ENCODE results near the gene SEMA3E. TPM values are rescaled to one million over a fixed set of nuclear protein-coding genes. Genes with fewer than 3 reads are reported as not detected.

The SEMA3E gene
- total and polyA plus RNA-seq, 9 of the 15 experiments (the other 6 are each of a cell fraction or from before 2014, with no cell fraction given): 0.01 to 1.4 (median 0.14) TPM; not detected in 2

GRCh38 chr7:83610649-83611304 lies 38.2 kb downstream of the SEMA3E start:
- 2% methylated on average over 4 of the region's 4 CpGs for WGBS (ENCODE audit: insufficient coverage, low coverage, missing lambda C conversion rate)
- Histone ChIP-seq H3K79me2 (ENCODE audit: control insufficient read depth, insufficient read depth, low read length) (no peaks in the 10 kb centered on the region), H3K9me1 (ENCODE audit: control insufficient read depth, insufficient read depth, low read length) (no peaks in the 10 kb centered on the region), H3K4me3 (no peak overlapping the region), H4K20me1 (replicated peaks; ENCODE audit: control insufficient read depth, insufficient read depth, low read length) (no peaks in the 10 kb centered on the region), H2AFZ (ENCODE audit: low read depth, low read length) (no peak overlapping the region), H3K9ac (ENCODE audit: insufficient read depth in 1 of 2, low read depth in 2 of 2, low read length in 2 of 2) (no peak overlapping the region), H3K9me3 (replicated peaks; ENCODE audit: control insufficient read depth, insufficient read depth, low read depth, low read length) (peaks cover 7% of the 10 kb centered on the region), H3K27me3 (ENCODE audit: control insufficient read depth in 2 of 2, insufficient read depth in 2 of 2, low read length in 2 of 2) (no peaks in the 10 kb centered on the region), H3K36me3 (ENCODE audit: control insufficient read depth, insufficient read depth, low read length) (no peaks in the 10 kb centered on the region), H3K4me2 (ENCODE audit: insufficient read depth, low read length) (no peak overlapping the region), H3K27ac (ENCODE audit: extremely low read depth, low read depth, low read length) (no peak overlapping the region), H3K4me1 (replicated peaks in 1 of 2; ENCODE audit: control insufficient read depth in 2 of 2, insufficient read depth in 2 of 2, low read length in 2 of 2) (no peaks in the 10 kb centered on the region)
- intact Hi-C loops (cut with micrococcal nuclease) (no loop called here), in situ Hi-C loops (cut with MboI) (no loop called here)
- BruUV-seq (replicated peaks): no TSS peak
- FAIRE-seq: no peak
- no peak for DNase-seq (ENCODE audit: extremely low read depth in 1 of 4, low spot score in 3 of 4)
- ChIA-PET POLR2A (no interaction called here), CTCF (ENCODE audit: low intra/inter-chr PET ratio) (no interaction called here)
- TF ChIP-seq PRDM10 (IDR thresholded peaks at IDR 0.05; ENCODE audit: partially characterized antibody): no peak
- no peak for TF ChIP-seq TFAM (CRISPR knock-in tag; conservative IDR thresholded peaks at IDR 0.05)
- TF ChIP-seq THRA (IDR thresholded peaks at IDR 0.05): no peak
- no peak for TF ChIP-seq ZNF717 (CRISPR knock-in tag; IDR thresholded peaks at IDR 0.05)
- TF ChIP-seq GATA2 (CRISPR knock-in tag; IDR thresholded peaks at IDR 0.05): no peak
- TF ChIP-seq CGGBP1 (CRISPR knock-in tag; IDR thresholded peaks at IDR 0.05): no peak
- TF ChIP-seq ZNF282 (CRISPR knock-in tag; IDR thresholded peaks at IDR 0.05): no peak
- TF ChIP-seq BCL6 (CRISPR knock-in tag; IDR thresholded peaks at IDR 0.05): no peak
- no peak for TF ChIP-seq ZNF764 (CRISPR knock-in tag; IDR thresholded peaks at IDR 0.05; ENCODE audit: low read depth)
- no peak for TF ChIP-seq SPI1 (IDR thresholded peaks at IDR 0.05; ENCODE audit: borderline replicate concordance, low read depth, low read length)
- no peak for TF ChIP-seq ZNF444 (CRISPR knock-in tag; IDR thresholded peaks at IDR 0.05)
- TF ChIP-seq FOS (IDR thresholded peaks at IDR 0.05; ENCODE audit: extremely low read depth, insufficient read length): no peak
- no peak for TF ChIP-seq ZBTB8A (IDR thresholded peaks at IDR 0.05; ENCODE audit: partially characterized antibody)
- no peak for TF ChIP-seq FOXA1 (IDR thresholded peaks at IDR 0.05; ENCODE audit: borderline replicate concordance)
- no peak for TF ChIP-seq ELF4 (CRISPR knock-in tag; IDR thresholded peaks at IDR 0.05)
- no peak for ATAC-seq
